Activated T-cell treated with anti-CD3 and anti-CD28 coated beads for 24 hours (primary cell): ENCODE data around the gene PFKL.
A peak's percentile ranks its signal among the peaks of the same experiment; 100 is the strongest.
"Not testable (repeated sequence)": the region's sequence is repeated elsewhere in the genome, so short reads cannot be mapped to it uniquely, and the experiment has no call there.

ENCODE experiments used
- DNase-seq: peaks from one replicate; pipeline ENCODE4 v3.0.0-alpha.2; 2020; ENCODE audit warnings: low read depth

PFKL gene

DNA sequence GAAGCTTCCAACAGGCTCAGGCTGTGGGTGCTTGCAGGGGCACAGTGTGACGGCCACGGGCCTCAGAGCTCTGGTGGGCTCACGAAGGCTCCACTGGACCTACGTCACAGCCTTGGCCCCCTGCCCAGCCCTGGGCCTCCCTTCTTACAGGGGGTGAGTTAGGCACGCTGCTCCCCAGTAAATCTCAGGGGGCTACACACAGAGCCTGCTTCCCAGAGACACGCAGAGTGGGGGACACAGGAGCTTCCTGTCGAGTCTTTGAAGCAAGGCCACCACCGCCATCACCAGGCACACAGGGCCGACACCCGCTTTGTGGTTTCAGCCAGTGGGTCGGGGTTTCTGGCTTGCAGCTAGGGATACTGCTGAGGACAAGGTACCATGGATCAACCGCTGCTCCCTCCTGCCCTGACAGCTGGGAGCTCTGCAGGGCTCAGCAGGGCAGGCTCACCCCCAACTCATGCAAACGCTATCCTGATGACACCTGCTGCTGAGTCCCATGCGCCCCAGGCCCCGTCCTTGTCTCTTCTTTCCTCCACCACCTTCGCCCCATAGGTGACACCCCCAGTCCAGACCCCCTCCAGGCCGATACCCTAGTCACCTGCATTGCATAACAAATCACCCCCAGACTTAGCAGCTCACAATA lies 44.8 kb downstream of the PFKL start:
- DNase-seq, result no peak

- no peak for DNase-seq
These were observed 45.6 kb downstream of the PFKL start for GRCh38 chr21:44345495-44345894.

DNA sequence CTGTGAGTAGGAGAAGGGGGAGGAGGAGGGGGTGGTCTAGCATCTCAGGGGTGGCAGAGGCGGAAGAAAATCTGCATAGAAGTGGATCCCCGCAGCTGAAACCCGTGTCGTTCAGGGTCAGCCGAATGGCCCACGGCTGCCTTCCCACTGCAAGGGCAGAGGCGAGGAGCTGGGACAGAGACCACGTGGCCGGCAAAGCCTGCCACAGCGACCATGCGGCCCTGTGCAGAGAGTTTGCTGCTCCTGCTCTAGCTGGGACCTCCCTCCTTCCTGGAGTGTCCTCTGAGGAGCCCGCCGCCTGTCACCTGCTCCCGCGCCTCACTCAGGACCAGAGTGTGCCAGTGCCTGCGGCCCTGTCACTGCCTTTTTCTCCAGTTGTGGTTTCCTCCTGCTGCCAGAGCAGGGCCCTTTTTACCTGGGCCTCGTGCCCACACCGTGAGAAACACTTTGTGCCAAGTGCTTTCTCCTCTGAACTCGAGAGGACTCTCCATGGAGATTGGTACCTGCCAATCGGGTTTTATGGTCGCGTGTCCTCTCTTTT lies 48.1 kb downstream of the PFKL start:
- no peak for DNase-seq

- DNase-seq, result no peak
These were observed 49.0 kb downstream of the PFKL start for GRCh38 chr21:44348861-44349260.

- DNase-seq, result no peak
These were observed 49.6 kb downstream of the PFKL start for GRCh38 chr21:44349416-44349846.

- DNase-seq, result no peak
These were observed 50.3 kb downstream of the PFKL start for GRCh38 chr21:44349847-44350772.

DNA sequence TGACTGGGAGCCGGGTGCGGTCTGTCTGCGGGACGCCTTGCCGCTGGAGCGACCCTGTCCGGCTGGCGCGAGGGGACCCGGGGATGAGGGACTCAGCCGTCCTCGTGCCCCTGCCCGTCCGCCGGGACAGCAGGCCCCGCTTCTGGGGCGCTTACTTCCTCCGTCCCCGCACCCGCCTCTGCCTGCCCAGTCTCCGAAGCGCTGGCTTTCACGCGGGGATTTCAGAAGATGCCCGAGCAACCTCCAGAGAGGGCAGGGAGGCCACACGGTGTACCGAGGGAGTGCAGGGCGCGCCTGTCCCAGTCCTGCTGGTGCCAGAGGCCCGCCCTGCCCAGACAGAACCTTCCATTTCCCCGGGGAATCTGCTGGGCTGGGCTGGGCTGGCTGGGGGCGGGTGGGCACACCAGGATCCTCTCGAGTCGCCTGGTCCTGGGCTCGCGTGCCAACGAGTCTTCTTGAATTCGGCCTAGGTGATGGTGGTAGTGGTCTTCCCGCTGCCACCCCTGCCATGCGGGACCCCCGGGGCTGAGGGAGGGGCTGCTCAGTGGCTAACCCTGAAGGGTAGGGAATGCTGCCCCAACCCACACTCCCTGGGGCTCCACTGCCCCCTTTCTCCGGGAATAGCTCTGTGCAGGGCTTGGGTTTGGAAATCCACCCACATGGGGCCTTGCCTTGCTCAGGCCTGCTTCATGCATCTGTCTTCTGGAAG lies 51.1 kb downstream of the PFKL start:
- DNase-seq, result no peak

DNA sequence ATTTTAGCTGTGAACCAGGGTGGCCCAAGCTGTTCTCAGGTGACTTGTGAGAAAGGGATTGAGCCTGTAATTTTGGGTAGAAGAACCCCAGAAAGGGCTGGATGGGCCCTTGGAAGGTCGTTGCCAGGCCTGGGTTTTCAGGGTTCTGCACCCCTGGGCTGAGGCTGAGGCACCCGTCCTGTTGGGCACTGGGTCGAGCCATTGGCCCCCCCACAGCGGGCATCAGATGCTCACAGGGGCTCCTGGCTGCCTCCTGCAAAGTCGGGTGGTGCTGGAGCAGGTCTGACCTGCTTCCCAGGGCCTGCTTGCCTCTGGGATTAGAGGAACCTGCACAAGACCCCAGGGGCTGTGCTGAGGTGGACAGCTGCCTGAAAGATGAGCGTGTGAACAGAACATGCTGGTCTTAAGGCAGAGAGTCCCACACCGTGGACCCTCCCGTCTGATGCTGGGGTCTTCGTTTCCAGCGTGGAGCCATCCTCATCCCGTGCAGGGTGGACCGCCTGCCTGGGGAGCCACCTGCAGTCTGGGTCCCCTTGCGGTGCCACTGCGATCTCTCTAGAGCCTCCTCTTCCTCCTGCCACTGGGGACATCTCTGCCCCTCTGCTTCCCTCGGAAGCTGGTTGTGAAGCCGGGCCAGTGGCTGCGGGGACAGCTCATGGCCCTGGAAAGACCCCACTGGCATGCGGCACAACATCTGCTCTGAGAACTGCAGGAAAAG lies 51.8 kb downstream of the PFKL start:
- no peak for DNase-seq

DNA sequence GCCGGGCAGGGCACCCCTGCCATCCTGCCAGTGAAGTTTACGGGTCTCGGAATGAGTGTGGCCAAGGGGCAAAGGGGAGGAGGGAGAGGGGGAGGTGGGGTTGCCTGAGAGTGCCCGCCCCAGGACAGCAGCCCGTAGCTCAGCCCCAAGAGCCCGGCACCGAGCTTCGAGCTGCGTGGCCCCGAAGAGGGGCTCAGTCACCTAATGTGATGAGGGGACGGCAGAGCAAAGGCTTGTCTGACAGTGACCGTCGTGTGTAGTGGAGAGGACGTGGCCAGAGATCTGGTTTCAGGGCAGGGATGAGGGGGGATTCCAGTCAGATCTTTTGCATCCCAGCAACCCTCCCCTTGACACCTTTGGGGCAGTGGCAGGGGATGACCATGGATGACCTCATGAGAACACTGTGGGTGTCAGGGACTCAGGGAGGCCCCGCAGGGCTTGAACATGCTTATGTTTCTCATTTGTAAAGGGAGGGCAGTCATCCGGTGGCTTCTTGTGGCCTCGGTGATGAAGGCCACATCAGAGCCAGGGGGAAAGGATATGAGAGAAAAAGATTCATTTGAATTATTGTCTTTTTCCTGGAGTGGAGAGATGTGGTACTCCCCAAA lies 52.5 kb downstream of the PFKL start:
- no peak for DNase-seq

GRCh38 chr21:44353191-44353970 lies 53.5 kb downstream of the PFKL start, which contains the start of gene TRPM2:
TSS of gene TRPM2 (plus strand) at chr21:44353621. CDS start at chr21:44353701, 80 bp downstream.
- peak; percentile 21 for DNase-seq

GRCh38 chr21:44354001-44354405 lies 54.1 kb downstream of the PFKL start:
- no peak for DNase-seq

DNA sequence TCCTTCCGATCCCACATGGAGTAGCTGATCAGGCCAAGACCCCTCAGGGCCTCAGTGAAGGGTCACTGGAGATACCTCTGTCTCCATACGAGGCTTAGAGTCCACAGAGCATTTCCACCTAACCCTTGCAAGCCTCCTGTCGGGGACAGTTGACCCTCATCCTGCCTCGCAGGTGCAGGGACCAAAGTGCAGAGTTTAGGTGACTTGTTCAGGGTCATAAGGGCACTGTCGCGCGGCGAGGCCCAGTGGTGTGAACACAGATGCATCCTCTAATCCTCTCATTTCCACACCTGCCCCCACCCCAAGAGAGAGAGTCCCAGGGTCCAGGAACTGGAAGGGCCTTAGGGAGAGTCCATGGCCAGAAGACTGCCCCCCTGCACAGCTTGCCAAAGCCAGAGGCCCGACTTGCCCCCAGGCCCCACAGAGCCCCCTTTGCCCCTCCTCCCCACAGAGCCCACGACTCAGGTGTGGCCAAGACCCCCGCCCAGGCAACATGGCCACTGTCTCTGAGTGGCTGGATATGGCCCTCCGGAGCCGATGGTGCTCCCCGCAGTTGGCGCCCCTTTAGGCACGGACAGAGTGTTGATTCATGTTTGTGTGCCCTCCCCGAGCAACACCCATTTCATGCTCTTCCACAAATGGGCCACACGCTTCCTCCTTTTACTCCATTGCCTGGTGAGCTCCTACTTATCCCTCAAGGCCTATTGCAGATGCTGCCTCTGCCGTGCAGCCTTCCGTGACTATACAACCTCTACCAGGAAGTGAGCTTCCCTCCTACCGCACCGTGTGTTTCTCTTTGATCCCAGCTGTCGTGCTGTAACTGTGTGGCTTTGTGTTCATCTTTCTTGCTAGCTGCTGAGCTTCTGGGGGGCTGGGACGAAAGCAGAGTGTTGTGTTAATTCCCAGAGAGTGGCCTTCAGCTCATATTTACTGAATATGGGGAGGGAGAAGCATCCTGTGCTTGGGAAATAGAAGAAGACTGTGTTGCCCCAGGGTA lies 55.2 kb downstream of the PFKL start:
- no peak for DNase-seq

DNA sequence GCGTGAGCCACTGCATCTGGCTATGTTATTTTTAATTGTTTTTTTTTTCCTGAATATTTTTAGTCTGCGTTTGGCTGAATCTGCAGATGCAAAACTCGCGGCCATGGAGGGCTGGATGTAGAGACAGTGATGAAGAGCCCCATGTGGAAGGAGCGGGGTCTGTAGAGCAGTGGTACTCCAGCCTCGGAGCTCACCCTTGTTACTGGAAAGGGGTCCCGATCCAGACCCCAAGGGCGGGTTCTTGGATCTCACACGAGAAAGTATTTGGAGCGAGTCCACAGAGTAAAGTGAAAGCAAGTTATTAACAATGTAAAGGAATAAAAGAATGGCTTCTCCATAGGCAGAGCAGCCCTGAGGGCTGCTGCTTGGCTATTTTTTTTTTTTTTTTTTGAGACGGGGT lies 56.3 kb downstream of the PFKL start:
- DNase-seq, result no peak

- no peak for DNase-seq
These were observed 56.8 kb downstream of the PFKL start for GRCh38 chr21:44356636-44357035.

DNA sequence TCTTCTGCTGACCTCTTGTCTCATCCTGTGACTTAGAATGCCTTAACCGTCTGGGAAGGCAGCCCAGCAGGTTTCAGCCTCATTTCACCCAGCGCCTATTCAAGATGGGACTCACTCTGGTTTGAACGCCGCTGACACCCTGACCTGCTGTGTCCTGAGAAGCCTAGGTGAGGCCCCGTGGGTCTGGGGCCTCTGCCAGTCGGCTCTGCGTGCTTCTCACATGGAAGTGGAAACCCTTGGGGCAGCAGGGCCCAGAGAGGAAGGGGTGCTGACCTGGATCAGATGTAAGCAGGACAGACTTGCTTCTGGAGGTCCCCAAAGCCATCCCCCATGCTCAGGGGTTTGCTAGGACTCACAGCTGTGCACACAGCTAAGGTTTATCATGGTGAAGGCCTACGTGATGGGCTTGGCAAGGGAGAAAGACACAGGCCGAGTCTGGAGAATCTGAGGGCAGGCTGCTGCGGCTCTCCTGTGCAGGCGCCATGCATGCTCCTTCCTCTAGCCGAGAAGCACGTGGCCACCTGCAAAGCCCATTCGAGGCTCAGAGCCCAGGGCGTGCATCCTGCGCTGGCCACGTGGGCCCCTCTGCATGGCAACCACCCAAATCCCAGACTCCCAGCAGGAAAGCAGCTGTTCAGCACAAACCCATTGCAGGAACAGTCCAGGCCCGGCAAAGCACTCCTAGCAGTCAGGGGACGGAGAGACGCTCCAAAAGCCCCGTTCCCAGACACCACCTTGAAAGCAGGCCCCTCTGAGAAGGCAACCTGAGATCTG lies 57.4 kb downstream of the PFKL start:
- DNase-seq, result no peak

- DNase-seq, result no peak
These were observed 59.5 kb downstream of the PFKL start for GRCh38 chr21:44359396-44359795.

- no peak for DNase-seq
These were observed 60.3 kb downstream of the PFKL start for GRCh38 chr21:44360159-44360558.

DNA sequence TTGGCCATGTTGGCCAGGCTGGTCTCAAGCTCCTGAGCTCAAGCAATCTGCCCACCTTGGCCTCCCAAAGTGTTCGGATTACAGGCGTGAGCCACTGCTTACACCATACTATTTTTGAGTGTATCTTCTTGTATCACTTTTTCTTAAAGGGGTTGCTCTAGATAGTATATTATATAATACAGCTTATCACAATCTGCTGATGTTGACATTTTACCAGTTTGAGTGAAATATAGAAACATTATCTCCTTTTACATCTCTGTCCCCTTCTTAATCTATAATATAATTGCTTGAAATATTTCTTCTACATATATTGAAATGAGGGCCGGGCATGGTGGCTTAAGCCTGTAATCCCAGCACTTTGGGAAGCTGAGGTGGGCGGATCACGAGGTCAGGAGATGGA lies 62.0 kb downstream of the PFKL start:
- DNase-seq, result not testable (repeated sequence)
